HG02884 (cell line): ENCODE results near the gene PCSK2.
A peak's percentile ranks its signal among the peaks of the same experiment; 100 is the strongest.

Source experiments
- ATAC-seq: cut with Tn5 transposase; IDR thresholded peaks from one replicate; pipeline ENCODE4 v1.9.1; 2021; ENCODE audit warnings: mild to moderate bottlenecking, moderate library complexity; ENCODE audit not compliant: unreplicated experiment

The PCSK2 gene

DNA sequence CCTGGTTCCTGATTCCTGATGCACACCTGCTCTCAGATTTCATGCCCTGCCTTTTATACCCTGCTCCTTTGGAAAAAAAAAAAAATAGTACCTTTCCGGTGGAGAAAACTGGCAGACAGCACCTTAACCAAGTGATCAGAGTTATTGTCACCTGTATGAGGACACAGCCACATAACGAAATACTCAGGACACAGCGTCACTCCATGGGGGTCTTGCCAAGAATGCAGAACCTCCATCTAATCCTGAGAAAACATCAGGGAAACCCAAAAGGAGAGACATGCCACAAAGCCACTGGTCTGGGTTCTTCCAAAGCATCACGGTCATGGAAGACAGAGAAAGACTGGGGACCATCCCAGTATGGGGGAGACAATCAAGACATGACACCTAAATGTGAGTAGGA is 275.3 kb downstream of the PCSK2 start:
- ATAC-seq = no peak

DNA sequence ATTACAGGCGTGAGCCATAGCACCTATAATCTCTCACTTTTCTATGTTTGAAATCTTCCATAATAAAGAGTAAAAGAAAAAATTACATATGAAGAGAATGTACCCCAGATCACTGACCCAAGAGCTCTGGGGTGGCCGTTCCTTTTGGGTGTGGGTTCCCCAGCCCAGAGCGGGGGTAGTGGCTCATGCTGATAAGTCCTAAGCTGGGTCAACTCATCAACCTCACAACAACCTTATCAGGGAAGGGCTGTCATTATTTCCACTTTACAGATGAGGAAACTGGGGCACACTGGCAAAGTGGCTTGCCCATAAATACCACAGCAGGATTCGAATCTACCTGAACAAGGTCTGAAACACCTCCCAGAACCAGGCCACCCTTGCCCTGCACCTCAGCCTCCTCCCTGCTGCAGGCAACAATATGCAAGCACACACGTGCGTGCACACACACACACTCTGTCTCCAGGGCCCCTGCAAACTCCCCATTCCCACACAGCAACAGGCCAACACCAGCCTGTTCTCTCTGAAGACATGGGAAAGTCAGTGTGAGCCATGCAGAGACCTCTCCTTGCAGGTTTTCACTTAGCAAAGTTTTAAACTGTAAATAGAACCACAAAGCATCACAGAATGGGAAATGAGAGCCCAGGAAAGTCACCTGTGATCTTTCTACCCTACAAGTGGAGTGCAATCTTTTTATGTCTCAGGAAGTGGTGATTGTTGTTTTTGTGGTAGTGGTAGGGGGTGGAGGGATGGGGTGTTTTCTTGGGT is 276.6 kb downstream of the PCSK2 start:
- no peak for ATAC-seq

DNA sequence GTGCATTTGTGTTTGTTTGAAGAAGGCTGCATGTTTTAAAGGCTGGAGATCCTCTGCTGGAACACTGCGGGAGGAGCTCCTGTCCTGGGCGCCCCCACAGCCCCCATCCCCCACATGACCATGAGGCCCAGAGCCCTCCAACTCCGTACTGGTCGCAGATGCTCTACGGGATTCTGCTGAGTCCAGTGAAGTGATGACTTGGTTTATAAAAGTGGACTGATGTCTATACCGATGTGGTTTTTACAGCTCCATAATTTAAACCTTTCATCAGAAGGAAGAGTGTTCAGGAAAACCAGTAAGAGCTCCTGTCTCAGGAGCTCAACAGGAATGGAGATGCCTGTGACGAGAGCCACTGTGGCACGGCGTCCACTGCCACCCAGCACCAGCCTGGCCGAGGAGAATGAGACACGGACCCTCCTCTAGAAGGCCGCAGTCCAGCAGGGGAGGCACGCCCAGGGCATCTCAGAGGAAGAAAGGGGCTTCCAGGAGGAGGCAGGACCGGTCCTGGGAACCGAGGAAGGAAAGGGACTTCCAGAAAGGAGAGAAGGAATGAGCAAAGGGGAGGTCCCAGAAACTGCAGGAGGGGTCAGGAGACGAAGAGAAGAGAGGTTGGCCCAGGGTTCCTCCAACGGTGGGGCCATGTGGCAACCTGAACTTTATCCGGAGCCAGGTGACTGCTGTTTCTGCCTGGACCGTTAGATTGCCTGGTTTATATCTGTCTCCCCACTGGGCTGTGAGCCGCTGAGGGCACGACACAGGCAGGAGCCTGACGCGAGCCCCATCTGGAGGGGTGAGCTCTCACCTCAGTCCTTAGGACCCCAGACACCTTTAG is 277.4 kb downstream of the PCSK2 start:
- ATAC-seq = peak; percentile 12

DNA sequence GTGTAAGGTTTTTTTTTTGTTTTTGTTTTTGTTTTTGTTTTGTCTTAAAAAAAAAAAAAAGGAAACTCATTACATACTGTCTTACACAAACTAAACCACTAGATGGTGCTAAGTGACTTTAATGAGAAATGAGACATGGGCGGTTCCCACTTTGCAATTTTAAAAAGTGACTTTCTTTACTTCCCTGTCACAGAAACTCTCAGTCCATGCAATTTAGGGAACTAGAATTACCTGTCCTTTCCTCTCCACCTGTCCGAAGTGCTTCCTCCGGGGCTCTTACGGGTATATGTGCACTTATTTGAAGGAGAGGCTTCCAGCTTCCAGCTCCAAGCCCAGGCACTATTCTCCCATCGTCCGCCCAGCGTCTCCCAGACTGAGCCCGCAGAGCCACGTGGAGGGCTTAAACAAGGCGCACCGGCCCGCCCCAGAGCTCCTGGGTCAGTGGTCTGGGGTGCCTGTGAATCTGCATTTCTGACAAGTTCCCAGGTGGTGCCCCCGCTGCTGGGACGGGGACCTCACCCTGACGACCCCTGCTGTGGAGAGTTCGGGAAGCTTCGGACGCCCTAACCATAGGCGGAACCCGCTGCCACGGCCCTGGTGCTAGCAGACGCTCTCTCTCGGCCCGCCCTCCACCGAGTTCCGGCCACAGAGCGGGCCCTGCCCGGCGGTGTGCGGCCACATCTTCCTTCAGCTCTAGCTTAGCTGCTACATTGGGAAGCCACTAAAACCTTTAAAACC is 278.2 kb downstream of the PCSK2 start:
- ATAC-seq = peak; percentile 57

DNA sequence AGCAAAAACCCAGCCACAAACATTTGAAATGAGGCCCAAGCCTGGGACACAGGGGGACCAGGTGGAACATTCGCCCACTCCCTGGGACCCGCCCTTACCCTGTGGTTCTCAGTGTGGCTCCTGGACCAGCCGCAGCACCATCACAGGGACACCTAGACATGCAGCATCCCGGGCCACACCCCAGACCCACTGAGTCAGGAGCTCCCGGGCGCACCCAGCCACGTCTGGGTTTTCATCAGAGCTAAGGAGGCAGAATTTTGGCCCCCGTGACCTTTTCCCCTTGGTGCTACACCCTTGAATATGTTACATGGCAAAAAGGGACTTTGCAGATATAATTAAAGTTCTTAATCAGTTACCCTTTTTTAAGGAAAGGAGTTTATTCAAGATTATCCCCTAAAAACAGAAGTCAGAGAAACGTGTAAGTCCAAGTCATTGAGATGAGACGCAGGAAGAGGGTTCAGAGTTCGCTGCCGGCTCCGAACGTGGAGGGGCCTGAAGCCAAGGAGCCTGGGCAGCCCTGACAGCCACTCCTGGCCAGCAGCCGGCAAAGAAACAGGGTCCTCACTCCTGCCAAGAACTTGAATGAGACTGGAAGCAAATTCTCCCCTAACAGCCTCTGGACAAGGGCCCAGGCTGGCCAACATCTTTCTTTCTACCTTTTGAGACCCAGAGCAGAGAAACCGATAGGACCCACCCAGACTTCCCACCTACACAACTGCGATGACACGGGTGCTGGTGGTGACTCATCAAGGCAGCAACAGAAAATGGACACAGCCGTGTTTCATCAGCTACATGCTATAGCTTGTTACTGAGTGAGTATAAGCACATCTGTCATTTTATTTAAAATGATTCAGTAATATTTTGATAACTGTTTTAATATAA is 279.0 kb downstream of the PCSK2 start:
- ATAC-seq = peak; percentile 9

DNA sequence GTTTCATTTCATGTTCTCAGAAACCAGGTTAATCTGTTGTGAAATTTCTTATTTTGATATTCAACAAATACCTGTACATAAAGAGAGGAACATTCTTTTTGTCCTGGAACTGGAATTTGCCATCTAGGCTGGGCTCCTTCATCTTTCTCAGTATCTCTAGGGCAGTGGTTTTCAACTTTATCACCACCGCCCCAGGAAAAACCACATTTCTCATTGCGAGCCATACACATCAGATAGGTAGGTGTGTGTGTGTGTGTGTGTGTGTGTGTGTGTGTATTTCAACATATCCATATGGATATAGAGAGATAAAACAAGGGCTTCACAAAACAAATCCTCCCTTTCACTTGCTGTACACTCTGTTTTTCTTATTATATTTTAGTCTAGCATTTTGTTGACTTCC is 280.2 kb downstream of the PCSK2 start:
- no peak for ATAC-seq

DNA sequence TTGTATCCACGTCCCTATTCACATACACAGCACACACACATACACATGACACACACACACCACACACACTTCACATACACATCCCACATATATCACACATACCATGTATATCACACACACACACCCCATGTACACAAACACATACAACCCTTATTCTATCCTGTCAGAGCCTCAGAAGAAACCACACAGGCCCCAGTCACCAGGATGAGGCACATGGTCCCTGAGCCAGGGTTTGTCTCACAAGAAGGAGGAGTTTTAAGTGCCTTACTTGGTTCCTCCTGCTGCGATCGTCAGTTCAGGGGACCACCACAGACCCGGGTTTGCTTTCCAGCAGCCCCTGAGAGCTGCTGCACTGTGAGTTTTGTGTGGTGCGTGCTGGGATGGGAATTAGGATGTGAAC is 280.7 kb downstream of the PCSK2 start:
- ATAC-seq = no peak

DNA sequence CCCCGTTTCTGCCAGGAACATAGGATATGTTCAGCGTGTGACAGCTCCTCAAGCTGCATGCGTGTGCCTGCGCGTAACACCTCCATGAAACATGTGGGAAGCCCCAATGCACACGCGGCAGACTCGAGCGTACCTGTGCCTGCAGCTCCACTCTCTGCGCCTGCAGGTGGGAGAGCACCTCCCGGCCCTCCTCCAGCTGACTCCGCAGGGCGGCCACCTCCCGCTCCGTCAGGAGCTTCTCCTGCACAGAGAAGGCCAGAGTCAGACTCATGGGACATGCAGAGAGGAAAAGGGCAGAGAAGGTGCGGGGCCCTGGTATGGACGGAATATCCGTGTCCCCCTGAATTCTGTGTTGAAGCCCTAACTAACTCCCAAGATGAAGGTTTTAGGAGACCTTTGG is 281.9 kb downstream of the PCSK2 start:
- ATAC-seq = no peak

DNA sequence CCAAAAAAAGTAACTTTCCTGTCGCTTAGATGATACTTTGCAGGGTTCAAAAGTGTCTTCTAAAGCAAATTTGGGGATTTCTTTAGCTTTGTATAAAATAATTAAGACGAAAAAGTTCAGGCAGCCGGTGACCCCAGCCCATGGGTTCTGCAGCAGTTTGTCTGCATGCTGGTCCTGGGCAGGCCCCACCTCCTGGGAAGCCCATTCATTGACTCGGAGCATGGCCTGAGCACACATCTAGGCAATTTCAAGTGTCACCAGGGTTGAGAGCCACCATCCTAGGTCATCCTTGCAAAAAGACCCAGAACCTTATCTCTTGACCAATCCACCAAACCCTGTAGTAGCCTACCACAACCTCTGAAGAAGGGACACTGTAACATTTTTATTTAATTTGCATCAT is 283.7 kb downstream of the PCSK2 start:
- no peak for ATAC-seq

DNA sequence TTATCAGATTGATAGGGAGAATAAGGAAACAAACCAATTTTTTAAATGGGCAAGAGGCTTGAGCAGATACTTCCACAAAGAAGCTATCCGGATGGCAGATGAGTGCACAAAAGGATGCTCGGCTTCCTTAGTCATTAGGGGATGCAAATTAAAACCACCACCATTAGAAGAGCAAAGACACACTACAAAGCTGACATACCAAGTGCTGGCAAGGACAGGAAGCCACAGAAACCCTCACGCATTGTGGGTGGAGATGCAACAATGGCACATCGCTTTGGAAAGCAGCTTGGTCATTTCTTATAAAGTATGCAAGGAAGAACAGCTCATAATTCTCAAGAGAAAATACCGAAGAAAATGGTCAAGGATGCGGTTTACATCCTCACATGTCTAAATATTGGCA is 284.6 kb downstream of the PCSK2 start:
- ATAC-seq = no peak

DNA sequence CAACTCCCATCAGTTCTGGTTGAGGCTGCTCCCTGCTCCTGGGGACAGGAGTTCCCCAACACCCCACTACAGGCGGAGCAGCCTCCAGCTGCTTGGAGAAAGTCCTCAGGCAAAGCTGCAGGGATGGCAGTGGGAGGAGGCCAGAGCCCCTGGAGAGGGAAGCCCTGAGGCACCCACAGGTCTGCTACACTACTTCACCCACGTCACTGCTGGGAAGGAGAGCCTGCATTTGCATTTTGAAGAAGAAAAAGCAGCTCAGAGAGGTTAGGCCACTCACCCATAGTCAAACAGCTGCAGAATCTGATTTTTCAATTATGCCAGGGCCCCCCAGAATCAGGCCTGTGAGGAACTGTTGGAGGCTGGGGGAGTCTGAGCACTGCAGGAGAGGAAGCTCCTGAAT is 287.1 kb downstream of the PCSK2 start:
- ATAC-seq = no peak

DNA sequence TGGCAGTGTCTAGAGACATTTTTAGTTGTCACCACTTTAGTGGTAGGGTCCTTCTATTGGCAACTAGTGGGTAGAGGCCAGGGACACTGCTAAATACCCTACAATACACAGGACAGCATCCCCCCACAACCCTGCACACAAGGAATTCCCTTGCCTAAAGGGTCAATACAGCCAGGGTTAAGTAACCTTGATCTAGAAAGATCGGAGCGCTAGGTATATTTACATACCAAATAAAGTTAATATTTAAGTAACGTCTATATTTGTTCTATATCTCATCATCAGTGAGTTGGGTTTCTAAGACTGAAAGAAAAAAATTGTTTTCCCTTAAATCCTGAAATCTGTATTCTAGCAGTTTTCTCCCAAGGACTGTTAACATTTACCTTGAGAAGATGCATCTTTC is 288.2 kb downstream of the PCSK2 start:
- no peak for ATAC-seq

DNA sequence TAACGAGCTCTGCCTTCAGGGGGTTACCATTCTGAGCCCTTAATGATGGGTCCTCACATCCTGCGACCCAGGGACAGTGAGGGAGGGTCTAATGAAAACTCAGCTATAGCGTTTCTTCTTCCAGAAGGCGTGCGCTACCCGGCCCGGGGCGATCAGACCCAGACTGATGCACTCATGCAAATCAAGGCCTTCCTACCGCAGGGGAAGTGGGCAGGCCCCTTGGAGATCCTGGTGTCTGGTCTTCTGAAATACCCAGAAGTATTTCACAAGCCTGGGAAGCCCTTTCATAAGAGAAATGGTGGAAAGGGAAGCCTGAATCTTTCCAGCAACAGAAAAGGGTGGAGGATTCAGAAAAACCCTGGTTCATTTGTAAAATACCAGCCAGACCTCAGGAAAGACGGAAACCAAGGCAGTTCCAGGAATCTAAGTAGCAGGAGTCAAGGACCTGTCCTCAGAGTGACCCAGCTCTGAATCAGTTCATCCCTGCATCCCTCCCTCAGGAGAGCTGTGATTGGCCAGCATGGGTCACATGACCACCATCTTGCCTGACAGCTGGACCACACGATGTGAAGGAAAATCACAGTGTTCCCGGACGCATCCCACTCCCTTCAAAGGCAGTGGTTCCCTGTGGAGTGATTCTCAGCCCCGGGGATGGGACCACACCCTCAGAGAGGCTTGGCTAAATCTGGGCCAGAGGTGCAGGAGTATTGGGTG is 291.7 kb downstream of the PCSK2 start:
- ATAC-seq = no peak

DNA sequence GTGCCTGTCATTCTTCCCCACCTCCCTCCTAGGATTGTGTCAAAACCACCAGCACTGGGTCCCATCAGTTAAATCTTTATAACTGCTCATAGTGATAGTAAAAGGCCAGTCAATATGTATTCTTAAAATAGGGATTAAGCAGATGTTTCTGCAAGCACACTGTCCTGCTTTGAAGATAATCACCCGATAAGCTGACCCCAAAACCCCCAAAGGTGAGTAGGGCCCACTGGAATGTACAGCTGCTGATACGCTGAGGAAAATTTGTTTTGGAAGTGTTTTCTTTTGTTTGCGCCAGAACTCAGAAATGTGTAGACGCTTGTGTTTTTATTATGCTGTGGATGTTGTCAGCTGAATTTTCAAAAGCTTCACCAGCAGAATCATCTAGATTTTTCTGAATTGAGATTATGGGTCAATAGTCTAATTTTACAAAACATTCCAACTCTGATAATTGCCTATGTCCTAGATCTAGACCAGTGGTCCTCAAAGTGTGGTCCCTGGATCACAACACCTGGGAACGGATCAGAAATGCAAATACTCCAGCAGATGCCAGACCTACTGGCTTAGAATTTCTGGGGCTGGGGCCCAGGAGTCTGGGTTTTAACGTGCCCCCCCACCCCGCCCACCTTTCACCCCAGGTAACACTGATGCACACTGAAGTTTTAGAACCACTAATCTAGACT is 292.9 kb downstream of the PCSK2 start:
- ATAC-seq = no peak

DNA sequence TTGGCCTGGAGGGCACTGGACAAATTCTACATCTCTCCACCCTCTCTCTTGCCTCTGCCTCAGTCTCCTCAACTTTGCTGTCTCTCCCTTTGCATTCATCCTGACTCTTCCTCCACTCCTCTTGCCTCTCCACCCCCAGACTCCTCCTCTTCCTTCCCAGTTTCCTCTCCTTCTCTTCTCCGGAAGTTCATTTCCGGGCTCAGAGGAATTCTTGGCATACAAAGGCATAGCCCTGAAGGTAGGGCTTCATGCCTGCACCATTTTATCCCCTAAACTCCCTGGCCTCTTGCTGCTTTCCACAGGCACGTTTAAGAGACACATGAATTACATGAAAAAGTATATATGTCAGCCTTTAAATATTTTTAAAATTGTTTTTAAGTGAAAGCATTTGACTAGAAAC is 293.7 kb downstream of the PCSK2 start:
- no peak for ATAC-seq

DNA sequence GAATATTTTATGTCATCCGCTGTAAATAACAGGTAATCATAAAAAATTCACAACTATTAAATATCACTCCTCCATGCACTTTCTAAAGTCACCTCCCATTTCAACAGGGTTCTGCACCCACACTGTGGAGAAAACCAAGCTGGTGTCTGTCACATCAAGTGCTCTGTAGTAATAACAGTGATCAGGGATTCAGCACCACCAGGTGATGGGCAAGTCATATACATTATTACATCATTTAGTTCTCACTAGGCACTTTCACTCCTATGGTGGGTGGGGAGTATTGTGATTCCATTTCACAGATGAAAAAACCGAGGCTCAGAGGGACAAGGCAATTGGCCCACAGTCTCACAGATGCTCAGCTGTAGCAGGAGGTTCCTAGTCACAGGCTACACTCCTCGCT is 295.7 kb downstream of the PCSK2 start:
- ATAC-seq = no peak

DNA sequence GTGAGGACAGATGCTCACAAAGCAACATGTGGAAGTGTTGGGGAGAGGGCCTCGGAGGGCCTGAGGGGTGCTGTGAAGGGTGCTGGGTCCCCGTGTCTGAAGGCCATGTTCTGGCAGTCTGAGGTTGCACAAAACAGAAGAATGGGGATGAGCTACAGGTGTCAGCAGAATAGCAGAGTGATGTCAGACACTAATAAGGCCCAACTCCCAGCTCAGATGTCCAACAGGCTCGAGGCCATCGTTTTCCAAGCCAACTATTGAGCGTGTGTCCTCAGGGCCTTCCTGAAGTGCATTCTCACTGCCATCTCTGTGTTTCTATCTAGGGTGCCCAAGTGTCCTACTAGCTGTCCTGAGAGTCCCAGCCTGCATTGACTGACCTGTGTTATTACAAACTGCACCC is 296.5 kb downstream of the PCSK2 start:
- no peak for ATAC-seq

DNA sequence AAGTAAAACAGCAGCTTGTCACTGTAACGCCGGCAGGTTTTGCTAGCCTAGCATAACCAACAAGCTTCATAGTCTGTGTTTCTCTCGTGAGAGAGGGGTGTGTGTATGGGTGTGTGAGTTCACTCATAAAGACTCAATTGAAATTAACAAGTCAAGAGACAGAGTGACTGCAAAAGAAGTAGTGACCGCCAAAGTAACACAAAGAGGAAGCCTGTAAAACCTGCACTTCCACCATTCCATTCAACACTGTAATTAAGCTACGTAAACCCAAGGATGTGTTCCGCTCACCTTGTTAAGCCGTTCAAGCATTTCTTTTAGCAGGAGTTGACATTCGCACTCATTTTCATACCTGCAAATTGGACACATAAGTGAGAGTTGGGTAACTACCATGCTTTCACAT is 297.7 kb downstream of the PCSK2 start:
- ATAC-seq = no peak

DNA sequence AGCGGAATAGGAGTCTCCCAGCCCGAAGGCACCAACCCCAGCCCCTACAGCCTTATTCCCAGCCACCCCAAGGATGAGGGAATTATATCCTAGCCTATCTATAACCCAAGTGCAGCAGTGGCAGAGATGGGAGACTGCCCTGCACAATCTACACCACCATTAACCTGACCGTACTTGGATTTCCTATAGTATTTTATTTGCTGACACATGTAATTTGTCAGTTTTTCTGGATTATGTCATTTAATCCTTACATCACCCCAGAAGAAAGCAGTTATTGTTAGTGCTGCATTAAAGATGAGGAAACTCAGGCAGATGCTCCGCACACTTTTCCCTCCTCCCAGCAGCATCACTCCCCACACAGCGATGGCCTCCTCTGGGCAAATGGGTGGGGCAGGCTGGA is 298.3 kb downstream of the PCSK2 start:
- ATAC-seq = no peak

DNA sequence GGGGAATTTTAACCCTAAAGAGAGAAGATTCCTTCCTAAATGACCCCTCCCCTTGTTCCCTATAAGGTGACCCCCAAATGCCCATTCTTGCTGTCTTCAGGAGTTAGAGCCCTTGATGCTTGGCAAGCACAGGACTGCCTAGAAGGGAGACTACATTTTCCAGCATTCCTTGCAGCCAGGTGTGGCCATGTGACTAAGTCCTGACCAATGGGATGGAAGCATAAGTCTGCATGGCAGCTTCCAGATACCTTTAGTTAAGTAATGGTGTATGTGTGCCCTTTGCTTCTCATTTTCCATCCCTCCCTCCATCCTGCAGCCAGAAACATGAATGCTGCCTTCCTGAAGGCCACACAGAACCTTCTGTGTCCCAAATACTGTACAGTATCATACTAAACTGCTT is 298.8 kb downstream of the PCSK2 start:
- no peak for ATAC-seq
